ENCODE results near the gene CPNE9. TPM values are rescaled to one million over a fixed set of nuclear protein-coding genes. Genes with fewer than 3 reads are reported as not detected.

CPNE9 gene
- total and polyA plus RNA-seq, 2 of the 13 experiments (the other 11 are each of a cell fraction or from before 2014, with no cell fraction given), result 0.20 TPM; not detected in 1

- TF ChIP-seq ZXDC (CRISPR knock-in tag; IDR thresholded peaks at IDR 0.05) (no peak), ZNF792 (CRISPR knock-in tag; IDR thresholded peaks at IDR 0.05) (peak; percentile 65; the same call in 1 of the 2 replicates), PRMT3 (CRISPR knock-in tag; IDR thresholded peaks at IDR 0.05; ENCODE audit: borderline replicate concordance, low read depth) (no peak), FOXJ3 (CRISPR knock-in tag; IDR thresholded peaks at IDR 0.05; ENCODE audit: borderline replicate concordance) (no peak), ZNF850 (CRISPR knock-in tag; conservative IDR thresholded peaks at IDR 0.05) (no peak), PLSCR1 (CRISPR knock-in tag; IDR thresholded peaks at IDR 0.05; ENCODE audit: borderline replicate concordance) (no peak), ZNF768 (CRISPR knock-in tag; IDR thresholded peaks at IDR 0.05) (no peak), HNF1B (CRISPR knock-in tag; IDR thresholded peaks at IDR 0.05) (peak; percentile 65), ZNF777 (CRISPR knock-in tag; IDR thresholded peaks at IDR 0.05) (no peak), EP300 (IDR thresholded peaks at IDR 0.05; ENCODE audit: low read depth in 2 of 2, low read length in 2 of 2) (peak in 1 of 2 experiments; percentile 6; a peak in 2 of 4 replicates), EP300 (CRISPR knock-in tag; IDR thresholded peaks at IDR 0.05; ENCODE audit: borderline replicate concordance) (no peak), MLXIP (CRISPR knock-in tag; IDR thresholded peaks at IDR 0.05; ENCODE audit: borderline replicate concordance) (no peak), ZNF746 (CRISPR knock-in tag; IDR thresholded peaks at IDR 0.05) (no peak), MXD4 (CRISPR knock-in tag; IDR thresholded peaks at IDR 0.05) (no peak; the same call in 1 of the 2 replicates), CSRNP1 (CRISPR knock-in tag; IDR thresholded peaks at IDR 0.05) (peak; percentile 86; the same call in 1 of the 2 replicates), ASH2L (IDR thresholded peaks at IDR 0.05; ENCODE audit: insufficient read length, low read depth, low read length) (peak; percentile 79), MTA1 (CRISPR knock-in tag; IDR thresholded peaks at IDR 0.05; ENCODE audit: borderline replicate concordance) (peak; percentile 40; the same call in 1 of the 2 replicates), HOXA7 (CRISPR knock-in tag; IDR thresholded peaks at IDR 0.05) (no peak)
Observed at GRCh38 chr3:9749645-9750555, 46.3 kb downstream of the CPNE9 start, which contains the start of gene OGG1 (continued).

All from HepG2 (cell line).